GM21360 (cell line): ENCODE measurements around the gene ARHGEF11.

Experiments used
- ATAC-seq: cut with Tn5 transposase; IDR thresholded peaks from one replicate; pipeline ENCODE4 v1.9.1; 2021; ENCODE audit warnings: mild to moderate bottlenecking, moderate library complexity; ENCODE audit not compliant: unreplicated experiment

The ARHGEF11 gene

DNA sequence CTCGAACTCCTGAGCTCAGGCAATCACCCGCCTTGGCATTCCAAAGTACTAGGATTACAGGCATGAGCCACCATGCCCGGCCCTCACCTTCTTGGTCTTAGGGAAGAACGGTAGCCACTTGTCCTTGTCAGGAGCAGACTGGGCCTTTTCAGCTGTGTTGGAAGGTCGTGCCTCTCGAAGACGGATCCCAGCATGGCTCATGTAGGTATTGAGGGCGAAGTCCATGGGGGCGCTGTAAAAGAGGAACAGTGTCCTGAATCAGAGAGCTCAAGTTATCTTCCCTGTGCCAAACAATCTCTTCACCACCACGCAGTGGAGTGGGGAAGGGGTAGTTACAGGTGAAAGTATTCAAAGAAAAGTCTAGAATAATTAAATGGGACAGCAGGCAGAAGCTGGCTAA, 89.2 kb downstream of the ARHGEF11 start:
- no peak for ATAC-seq

DNA sequence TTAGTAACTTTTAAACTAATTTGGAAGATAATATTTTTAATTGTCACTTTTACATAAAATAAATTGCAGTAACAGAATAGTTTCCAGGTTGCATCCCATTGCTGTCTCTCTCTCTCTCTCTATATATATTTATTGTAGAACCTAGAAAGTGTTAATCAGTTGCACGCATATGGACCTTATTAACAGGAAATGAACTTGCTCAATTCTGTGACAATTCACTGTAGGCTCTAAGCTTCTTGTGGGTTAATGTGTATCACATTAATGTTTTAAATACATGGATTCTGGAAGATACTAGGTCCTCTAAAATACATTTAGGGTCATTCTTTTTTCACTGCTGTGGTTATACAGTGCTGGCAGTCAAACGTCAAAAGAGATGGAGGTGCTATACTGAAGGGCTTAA, 92.0 kb downstream of the ARHGEF11 start:
- no peak for ATAC-seq

DNA sequence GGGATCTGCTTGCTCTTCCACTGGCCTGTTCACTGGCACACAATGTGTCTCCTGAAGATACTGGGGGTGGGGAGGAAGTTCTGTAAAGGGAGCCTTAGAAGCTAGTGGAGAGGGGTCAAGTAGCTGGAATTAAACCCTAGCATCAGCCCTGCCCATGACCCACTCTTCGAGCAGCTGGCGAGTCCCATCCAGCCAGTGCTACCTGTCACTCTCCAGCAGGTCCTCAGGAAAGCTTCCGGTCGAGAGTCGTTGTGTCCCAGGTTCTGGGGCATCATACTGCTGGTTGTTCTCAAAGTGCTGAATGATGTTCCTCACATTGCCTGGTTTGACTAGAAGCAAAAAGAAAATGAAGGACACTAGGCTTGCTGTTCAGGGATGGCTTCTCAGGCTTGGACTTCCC, 94.2 kb downstream of the ARHGEF11 start:
- no peak for ATAC-seq

DNA sequence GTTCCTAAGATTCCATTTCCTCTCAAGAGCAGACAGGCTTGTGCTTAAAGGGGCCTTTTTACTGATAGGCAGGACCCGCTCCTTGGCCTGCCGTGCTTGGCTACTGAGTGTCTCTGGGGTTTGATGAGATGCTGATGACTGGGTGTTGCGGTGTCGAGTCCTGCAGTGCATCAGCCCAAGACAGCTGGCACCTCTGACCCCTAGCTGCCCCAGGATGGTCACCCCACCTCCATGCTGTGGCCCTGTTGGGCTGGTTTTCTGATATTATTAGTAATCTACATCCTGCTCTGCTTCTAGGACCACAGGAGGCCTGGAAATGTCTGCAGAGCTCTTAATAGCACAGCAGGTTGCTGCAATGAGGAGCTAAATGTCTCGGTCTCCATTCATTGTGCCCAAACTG, 96.4 kb downstream of the ARHGEF11 start:
- no peak for ATAC-seq

DNA sequence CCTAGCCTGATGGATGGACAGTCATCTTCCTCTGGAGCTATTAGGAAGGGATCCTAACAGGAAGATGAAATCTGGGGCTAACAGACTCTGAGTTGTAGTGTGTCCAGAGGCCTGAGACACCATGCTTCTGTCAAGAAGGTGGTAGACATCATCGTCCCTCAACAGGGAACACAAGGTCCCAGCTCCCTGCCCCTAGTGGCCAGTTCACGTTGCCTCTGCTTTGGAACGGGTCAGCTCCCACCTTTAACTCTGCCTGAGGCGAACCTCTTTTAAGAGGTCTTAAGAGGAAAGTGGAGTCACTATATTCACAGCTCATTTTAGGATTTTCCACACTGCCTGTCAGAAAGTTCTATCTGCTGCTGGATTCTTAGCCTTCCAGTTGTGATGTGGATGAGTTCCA, 96.8 kb downstream of the ARHGEF11 start:
- no peak for ATAC-seq

DNA sequence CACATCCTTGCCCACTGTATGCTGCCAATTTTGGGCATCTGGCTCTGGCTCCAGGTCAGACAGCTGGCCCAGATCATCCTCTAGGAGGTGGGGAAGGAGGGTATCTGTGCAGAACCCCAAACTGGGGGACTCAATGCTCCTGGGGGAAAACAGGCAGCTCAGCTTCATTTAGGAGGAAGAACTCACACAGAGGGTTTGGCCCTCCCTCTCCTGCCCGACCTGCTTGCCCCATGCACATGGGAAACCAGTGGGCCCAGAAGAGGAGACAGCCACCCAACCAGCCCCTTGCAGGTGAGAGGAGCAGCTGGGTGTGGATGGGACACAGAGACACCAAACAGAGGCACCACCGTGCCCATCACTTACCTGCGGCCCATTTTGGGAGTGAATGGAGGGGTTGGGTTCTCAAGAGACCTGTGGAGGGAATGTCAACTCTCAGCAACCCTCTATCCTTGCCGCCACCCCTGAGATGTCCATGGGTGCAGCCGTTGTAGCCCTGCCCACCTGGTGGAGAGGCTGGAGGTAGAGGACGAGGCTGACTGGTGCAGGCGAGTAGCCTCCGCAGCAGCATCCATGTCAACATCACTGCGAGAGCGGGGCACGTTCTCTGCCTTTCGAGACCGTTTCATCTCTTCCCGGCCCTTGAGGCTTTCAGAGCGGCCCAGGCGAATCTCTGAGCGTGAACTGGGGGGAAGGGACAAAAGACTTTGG, 97.6 kb downstream of the ARHGEF11 start:
- no peak for ATAC-seq

DNA sequence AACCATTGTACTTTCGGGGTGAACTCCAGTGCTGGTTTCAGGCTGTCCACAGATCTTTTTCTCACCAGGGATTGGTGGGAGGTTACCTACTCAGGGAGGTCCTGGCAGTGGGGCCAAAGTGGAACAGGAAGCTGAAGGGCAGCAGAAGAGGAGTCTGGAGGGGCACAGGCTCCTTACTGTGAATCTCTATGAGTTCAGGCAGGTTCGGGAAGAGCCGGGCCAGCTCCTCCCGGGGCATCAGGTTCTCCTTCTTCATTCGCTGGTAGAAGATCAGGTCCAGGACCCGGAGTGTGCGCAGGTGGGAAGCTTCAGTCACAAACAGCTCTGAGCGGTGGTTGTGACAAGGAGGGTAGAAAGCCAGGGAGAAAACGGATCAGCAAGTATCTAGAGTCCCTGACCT, 98.4 kb downstream of the ARHGEF11 start:
- ATAC-seq: no peak

DNA sequence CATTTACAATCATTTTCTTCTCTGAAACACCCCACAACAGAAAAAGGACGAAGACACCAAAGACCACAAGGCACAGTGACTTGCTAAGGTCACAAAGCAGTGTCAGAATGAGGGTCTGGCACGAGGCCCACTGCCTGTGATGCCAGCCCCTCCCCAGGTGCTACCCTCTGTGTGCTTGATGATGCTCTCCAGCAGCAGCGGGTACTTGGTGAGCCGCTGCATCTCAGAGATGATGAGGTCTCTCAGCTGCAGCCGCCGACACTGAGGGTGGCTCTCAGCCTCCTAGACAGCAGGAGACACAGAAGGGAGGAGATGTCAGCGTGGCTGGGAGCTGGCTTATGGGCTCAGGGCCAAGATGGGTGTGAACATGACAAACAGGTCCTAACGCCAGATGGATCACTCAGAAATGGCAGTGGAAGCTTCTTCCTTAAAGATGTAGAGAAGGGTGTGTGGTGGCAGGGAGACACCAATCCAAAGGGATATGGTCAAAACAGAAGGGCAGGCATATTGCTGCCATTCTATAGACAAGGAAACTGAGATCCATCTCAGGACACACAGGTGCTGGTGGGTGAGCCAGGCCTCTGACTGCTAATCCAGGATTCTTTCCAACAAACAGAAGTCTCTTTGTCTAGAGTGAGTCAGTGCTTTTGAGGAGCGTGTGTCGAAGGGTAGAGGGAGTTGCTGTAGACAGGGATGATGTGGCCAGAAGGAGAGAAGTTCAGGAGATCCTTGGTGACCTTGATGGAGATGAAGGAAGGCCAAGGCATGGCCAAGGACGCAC, 99.5 kb downstream of the ARHGEF11 start:
- ATAC-seq: no peak

DNA sequence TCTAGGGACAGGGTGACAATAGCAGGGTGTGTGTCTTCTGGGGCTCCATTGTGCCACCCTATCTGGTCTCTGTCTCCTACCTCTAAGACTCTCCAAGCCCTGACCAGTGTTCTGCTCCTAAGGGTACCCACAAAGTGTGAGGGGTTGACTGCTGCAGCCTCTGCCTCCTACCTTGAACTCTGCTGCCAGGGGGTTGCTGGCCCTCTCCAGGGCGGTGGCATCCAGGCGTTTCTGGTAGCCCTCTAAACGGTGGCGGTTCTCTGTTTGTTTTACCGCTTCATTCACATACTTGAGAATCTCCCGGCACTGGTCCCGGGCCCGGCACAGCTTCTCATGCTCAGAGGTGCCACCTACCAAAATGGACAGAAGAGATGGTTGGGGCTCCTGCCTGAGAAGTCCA, 100.7 kb downstream of the ARHGEF11 start:
- no peak for ATAC-seq

DNA sequence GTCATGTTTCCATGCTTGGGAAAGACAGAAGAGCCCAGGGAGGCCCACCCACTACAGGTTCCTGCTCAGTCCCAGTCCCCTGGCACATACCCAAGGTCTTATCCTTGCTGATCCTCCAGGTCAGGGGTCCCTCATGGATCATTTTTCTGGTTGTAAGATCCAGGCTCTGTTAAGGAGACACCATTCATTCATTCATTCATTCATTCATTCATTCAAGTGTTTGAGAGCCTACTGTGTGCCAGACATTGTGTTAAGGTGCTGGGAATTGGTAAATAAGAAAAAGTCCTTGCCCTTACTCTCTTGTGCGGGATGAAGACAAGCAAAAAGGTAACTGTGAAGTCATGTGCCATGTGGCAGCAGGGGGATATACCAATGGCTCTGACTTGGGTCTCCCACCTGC, 101.3 kb downstream of the ARHGEF11 start:
- ATAC-seq: no peak

DNA sequence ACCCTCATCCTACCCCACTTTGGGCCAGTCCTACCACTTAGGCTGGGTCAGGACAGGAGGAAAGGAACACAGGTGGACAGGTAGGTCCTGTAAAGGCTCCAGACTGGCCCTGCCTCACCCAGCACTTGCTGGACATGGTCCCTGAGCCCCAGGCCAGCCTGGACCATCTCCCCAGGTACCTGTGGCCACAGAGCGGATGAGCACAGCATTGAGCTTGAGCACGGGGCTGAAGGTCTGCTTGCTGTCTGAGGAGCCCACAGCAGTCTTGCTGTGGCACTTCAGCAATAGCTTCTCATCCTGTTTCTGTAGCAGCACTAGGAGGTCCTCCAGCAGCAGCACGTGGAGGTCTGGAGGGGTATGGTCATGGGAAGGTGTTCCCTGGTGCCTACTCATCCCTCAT, 101.8 kb downstream of the ARHGEF11 start:
- no peak for ATAC-seq

DNA sequence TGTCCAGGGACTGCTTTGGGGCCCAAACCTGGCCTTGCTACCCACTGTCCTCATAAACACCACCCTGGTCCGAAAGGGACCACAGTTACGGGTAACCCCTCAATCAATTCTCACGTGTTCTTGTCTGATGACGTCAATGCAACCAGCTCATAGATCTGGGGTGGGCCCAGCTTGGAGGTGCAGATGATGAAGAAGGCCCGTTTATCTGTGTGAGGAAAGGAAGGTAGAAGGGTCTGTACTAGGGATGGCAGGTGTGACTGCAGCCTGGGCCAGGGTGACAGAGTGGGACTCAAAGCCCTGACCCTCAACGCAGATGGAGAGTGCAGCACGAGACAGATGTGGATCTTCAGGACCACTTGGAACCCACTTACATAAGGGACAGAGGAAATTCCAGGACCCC, 103.0 kb downstream of the ARHGEF11 start:
- no peak for ATAC-seq

DNA sequence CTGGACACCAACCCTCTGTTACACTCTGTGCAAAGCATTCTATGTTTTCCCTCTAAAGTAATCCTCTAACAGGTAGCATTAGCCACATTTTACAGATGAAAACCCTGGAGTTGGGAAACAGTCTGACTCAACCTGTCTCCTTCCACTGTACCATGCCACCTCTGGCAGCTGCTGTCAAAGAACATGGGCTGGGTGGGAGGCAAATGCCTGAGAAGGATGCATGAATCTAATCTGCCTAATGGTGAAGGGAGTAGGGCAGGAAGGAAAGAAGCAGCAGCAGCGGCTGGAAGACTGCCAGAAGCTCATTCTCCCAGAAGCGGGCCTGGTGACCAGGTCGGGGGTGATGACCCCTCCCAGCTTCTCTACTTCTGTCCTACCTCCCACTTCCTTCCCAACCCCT, 103.4 kb downstream of the ARHGEF11 start:
- no peak for ATAC-seq

DNA sequence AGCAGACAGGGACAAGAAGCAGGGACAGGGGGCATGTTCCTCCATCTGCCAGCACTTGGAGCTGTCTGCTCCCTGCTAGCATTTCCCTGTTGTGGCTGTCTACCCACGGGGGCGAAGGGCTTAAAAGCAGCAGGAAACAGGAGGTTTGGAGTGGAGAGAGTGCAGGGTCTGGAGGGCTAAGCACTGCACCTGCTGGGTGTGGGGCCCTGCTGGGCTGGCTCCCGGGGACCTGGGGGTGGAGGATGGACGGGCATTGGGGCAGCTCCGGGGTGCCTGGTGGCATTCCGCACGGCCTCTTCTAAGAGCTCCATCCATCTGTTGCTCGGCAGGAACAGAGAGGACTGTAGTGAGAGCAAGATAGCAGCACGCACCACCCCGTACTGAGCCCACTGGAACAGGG, 103.9 kb downstream of the ARHGEF11 start:
- ATAC-seq: no peak

DNA sequence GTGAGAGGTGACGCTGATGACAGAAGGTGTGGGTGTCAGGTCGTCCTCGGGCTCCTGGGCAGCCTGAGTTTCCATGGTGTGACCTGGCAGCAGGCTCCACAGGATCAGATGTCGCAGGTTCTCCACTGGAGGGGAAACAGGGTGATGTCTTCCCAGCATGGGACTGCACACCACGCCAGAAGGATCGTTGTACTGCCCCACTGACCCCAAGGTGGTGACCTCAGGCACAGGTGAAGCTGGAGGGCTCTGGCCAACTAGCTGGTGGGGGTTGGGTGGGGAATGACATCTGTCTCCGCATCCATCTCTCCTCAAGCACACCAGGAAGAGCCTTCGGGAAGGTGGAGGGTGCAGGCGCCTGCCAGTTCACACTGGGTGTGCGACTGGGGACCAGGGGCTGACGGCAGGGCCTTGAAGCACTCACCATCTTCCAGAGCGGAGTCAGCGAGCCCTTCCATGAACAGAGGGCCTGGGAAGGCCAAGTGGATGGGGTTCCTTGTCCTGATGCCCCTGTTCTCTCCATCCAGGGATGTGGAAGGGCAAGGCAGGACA, 105.7 kb downstream of the ARHGEF11 start:
- ATAC-seq: no peak

DNA sequence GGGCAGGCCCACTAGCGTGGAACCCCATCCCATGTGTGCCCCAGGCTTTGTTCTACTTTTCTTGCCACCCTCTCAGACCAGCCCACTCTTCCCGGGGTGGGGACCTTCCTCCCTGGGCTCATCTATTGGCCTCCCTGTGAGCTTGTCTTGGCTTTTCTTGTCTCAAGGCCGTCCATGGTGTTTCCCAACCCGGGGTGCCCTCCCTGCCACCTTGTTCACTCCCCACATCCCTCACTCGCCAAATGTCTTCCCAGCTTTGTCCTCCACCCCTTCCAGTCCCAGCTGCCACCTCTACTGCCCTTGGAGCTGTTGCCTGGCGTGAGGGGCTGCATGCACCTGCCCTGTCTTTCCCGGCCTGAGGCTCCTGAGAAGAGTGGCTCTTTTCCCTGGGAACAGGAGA, 106.7 kb downstream of the ARHGEF11 start:
- ATAC-seq: no peak

DNA sequence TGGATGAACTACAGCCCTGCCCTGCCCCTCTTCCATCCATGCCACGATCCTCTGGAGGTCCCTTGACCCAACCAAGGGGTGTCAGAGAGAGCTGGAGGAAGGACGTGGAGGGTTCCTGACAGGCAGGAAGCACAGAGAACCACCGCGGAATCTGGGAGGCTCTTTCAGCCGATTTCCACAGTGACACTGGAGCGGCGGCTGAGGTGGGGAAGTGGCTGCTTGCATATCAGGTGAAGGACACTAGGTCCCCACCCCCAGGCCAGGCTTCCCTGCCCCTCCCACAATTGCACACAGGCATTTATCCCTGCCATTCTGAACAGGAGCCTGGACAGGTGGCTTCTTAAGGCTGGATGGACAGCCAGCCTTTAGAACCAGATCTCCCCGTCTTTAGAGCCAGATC, 107.7 kb downstream of the ARHGEF11 start:
- ATAC-seq: no peak

DNA sequence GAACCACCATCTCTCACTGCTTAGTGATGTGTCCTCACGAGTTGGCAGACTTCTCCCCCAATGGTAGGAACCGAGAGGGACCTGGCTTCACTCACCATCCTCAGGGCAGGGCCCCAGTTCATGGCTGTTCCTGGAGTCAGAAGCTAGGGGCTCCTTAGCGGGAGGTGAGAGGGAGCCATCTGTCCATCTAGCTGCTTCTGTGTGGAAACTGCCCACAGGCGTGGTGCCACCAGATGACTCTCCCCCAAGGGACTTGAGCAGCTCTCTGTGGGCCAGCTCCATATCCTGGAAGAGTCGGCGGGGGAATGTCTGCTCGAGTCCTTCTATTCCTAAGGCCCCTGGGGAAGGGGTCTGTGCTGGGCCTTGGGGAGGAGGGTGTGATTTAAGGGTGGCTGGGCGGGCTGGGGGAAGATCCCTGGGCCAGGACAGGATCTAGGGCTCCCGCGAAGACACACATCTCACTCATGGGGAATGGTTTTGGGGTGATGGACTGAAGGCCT, 108.8 kb downstream of the ARHGEF11 start:
- ATAC-seq: no peak

DNA sequence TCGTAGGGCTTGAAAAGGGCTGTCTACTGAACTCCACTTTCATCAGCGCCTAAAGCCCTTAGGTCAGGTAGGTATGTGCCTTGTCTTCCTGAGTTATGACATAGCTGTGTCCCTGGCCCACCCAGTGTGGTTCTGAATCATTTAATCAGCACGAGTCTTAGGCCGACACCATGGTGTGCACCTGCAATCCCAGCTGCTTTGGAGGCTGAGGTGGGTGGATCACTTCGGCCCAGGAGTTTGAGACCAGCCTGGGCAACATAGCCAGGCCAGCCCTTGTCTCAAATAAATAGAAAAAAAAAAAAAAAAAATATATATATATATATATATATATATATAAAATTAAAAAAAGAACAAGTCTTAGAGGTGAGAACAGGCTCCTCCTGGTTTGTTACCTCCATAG, 109.4 kb downstream of the ARHGEF11 start:
- ATAC-seq: no peak

DNA sequence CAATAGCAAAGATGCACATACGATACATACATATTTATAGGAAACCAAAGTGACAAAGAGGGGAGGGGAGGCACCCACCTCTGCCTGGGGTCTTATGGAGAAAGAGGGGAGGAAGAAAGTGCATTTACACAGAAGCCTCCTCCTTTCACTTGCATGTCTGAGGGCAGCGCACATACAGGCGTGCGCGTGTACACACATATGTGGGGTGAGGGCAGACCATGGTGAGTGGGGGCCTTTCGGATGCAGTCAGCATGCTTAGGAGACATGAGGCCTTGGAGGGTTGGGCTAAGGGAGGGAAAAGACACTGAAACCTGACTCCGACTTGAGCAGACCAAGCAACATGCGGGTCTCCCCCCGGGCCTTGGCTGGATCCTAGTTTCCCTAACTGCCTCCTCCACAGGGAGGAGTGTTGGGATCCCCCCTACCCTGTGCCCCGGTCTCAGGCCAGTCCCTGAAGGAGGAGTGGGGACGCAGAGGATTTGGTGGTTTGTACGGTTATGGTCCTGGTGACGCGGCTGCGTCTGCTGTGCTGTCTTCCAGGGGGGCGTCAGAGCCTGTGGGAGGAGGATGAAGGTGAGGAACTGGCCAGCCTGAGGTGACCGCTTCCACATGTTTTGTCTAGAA, 109.9 kb downstream of the ARHGEF11 start:
- no peak for ATAC-seq

DNA sequence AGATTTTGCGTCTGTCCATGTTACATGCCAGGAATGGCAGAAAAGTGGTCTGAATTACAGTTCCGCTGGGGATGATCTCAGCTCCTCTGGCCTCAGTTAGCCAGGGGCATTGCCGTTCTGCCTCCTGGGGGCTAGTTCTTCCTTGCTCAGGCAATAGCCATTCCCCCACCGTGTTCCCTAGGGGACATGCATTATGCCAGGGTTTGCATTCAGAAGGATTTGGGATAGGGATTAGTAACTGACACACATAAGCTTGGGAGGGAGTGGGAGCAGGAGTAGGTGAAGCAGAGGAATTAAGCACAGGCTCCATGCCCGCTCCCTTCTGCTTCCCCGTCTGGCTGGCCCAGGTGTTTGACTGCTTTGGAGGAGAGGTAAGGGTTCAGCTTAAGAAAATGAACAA, 112.4 kb downstream of the ARHGEF11 start:
- ATAC-seq: no peak
